ENCODE data around the gene ASIP.

ASIP gene

DNA sequence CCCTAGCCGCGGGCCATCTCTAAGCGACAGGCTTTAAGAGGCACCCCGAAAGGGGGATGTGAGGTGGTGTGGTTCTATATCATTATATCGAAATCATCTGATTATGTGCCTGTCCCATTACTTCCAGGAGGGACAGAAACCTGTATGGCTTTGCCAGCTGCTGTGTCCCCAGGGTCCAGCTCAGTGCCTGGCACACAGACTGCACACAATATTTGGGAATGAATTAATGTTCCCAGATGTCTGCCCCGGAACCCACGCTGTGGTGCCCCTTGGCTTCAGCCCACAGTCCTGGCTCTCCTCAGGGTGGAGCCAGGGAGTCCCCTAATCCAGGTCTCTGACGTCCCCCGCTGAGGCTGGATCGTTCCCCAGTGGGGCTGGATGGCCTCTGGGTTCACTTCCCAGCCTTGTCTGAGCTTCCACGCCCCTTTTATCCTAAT is 70.8 kb downstream of the ASIP start:
- DNase-seq (ENCODE audit: low read depth), result no peak

- DNase-seq (ENCODE audit: low read depth), result peak; percentile 72
These were observed 71.5 kb downstream of the ASIP start for GRCh38 chr20:34312544-34313217.

DNA sequence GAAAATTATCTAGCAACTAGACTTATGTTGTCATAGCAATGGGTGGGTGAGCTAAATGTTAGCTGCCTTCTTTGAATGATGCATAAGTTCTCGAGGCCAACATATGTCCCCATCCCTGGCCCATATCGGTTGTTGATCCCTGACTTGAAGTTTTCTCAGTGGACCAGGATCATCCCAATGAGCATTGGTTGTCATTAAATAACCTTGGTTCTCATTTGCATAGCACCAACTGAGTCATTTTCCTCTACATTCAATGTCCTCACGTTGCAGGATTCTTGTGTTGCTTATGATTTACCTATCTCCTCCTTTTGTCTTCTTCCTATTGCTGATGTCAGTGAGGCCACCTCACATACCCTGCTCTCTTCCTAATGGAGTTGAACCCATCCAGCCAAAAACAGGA is 74.0 kb downstream of the ASIP start:
- no peak for DNase-seq (ENCODE audit: low read depth)

- no peak for DNase-seq (ENCODE audit: low read depth)
These were observed 75.1 kb downstream of the ASIP start for GRCh38 chr20:34316196-34316814.
